GM19452 (cell line): Measurements from ENCODE around the gene MYLIP.

Source experiments
- ATAC-seq: cut with Tn5 transposase; IDR thresholded peaks from one replicate; pipeline ENCODE4 v1.9.1; 2021; ENCODE audit not compliant: unreplicated experiment

MYLIP gene

GRCh38 chr6:16137451-16137801 lies 8.5 kb downstream of the MYLIP start:
- no peak for ATAC-seq

- no peak for ATAC-seq
Observed at GRCh38 chr6:16139556-16139955, 10.7 kb downstream of the MYLIP start.

GRCh38 chr6:16140607-16141006 lies 11.7 kb downstream of the MYLIP start:
- no peak for ATAC-seq

GRCh38 chr6:16141514-16141913 lies 12.6 kb downstream of the MYLIP start:
- ATAC-seq: no peak

GRCh38 chr6:16145038-16145437 lies 16.2 kb downstream of the MYLIP start:
- ATAC-seq: no peak

- no peak for ATAC-seq
Observed at GRCh38 chr6:16146028-16146427, 17.1 kb downstream of the MYLIP start.

- no peak for ATAC-seq
Observed at GRCh38 chr6:16146527-16146955, 17.7 kb downstream of the MYLIP start.

GRCh38 chr6:16148498-16148897 lies 19.6 kb downstream of the MYLIP start:
- no peak for ATAC-seq

GRCh38 chr6:16149305-16149704 lies 20.4 kb downstream of the MYLIP start:
- no peak for ATAC-seq

- no peak for ATAC-seq
Observed at GRCh38 chr6:16150098-16150497, 21.2 kb downstream of the MYLIP start.

GRCh38 chr6:16153211-16153820 lies 24.4 kb downstream of the MYLIP start:
- ATAC-seq: no peak

- ATAC-seq: no peak
Observed at GRCh38 chr6:16154904-16155303, 26.0 kb downstream of the MYLIP start.

- no peak for ATAC-seq
Observed at GRCh38 chr6:16157492-16157891, 28.6 kb downstream of the MYLIP start.

- ATAC-seq: no peak
Observed at GRCh38 chr6:16157909-16158308, 29.0 kb downstream of the MYLIP start.

- no peak for ATAC-seq
Observed at GRCh38 chr6:16158943-16159557, 30.2 kb downstream of the MYLIP start.

- ATAC-seq: no peak
Observed at GRCh38 chr6:16160794-16161193, 31.9 kb downstream of the MYLIP start.

- ATAC-seq: no peak
Observed at GRCh38 chr6:16162003-16162402, 33.1 kb downstream of the MYLIP start.

- ATAC-seq: no peak
Observed at GRCh38 chr6:16163066-16163465, 34.2 kb downstream of the MYLIP start.

GRCh38 chr6:16163535-16164300 lies 34.8 kb downstream of the MYLIP start:
- no peak for ATAC-seq

- ATAC-seq: no peak
Observed at GRCh38 chr6:16165641-16166040, 36.8 kb downstream of the MYLIP start.

GRCh38 chr6:16166871-16167608 lies 38.2 kb downstream of the MYLIP start:
- ATAC-seq: no peak

GRCh38 chr6:16168121-16168520 lies 39.2 kb downstream of the MYLIP start:
- ATAC-seq: no peak
